ENCODE results near the gene NAV2.

Gene NAV2

DNA sequence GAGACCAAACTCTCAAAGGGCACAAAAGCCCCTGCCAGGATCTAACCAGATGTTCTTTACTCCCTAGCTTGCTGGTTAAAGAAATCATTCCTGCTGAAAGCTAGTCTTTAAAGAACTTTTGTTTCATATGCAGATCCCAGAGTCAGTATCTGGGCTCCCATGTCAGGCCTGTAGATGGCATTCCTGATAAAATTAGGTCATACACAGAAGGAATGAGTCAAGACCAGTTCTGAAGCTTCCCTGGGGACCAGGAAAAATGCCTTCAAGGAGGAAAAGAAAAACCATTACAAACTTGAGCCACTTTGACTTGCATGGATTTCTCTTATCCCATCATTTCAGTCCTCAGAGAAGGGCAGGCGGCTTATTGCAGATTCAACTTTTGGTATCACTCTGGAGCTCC is 441.7 kb downstream of the NAV2 start:
- no peak for DNase-seq

DNA sequence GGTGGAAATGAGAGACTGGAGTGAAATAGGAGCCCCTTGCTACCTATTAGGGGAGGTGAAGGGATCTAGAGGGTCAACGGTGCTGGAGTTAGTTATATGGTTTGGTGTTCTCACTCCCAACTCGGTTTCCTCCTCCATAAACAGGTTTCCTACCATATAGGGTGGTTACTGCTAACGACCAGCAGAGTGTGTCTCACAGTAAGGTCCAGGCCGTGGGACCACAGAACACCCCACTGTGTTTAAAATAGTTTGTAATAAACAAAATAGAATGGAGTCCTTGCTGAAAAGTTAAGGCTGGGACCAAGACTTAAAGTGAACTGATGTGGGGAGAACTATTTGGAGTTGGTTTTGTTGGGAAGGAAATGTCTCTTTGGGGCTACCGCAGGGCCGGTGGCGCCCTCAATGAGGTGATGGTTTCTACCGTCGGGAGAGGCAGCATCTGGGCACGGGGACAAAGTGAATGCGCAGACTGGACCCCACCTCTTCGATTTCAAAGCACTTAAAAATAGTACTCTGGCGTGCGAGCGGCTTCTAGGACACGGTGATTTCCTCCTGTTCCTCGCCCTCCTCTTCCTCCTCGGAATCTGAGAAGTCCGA is 443.1 kb downstream of the NAV2 start:
- no peak for DNase-seq

GRCh38 chr11:20156280-20156875 is 443.7 kb downstream of the NAV2 start:
- peak; percentile 70 for DNase-seq

DNA sequence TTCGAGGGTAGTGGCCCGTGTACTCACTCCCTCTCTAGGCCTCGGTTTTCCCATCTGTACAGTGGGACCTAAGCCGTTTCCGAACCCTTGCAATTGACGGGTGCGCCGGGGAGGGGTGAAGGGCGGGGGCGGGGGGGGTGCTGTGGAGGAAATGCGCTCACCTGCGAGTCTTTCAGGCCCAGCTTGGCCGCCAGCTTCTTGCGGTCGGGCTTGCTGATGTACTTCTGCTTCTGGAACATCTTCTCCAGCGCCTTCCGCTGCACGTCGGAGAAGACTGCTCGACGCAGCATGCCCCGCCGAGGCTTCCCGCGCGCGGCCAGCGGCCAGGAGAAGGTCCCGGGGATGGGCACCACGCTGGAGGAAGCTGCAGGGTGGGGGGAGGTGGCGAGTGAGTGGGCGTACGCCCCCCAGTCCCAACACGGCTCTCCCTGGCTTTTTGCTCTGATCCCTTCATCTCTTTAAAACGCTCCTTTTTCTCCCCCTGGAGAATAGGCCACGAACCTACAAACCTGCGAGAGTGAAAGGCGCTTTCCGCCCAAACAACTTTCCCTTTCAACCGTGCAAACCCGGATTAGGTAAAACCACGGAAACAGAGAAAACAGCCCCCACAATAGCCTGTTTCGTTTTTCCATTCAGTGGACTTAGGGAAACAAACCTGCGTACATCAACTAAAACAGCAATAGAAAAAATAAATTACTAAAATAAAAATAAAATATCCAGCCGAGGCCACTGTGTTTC is 444.4 kb downstream of the NAV2 start:
- no peak for DNase-seq

DNA sequence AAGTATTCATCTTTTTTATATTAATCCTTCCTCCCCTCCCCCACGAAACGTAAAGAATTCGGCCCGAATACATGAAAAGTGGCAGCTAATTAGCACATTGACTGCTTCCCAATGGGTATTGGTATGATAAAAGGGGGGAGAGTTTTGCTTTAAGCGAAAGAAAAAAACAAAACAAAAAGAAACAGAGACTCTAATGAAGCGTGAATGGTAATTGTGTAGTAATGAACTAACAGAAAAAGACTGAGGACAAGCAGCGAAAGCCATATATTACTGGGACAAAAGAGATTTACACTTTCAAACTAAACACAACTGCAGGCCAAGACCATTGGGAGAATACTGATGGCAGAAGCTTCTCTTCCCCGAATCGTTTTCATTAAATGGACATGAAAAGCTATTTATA is 445.1 kb downstream of the NAV2 start:
- DNase-seq = no peak

DNA sequence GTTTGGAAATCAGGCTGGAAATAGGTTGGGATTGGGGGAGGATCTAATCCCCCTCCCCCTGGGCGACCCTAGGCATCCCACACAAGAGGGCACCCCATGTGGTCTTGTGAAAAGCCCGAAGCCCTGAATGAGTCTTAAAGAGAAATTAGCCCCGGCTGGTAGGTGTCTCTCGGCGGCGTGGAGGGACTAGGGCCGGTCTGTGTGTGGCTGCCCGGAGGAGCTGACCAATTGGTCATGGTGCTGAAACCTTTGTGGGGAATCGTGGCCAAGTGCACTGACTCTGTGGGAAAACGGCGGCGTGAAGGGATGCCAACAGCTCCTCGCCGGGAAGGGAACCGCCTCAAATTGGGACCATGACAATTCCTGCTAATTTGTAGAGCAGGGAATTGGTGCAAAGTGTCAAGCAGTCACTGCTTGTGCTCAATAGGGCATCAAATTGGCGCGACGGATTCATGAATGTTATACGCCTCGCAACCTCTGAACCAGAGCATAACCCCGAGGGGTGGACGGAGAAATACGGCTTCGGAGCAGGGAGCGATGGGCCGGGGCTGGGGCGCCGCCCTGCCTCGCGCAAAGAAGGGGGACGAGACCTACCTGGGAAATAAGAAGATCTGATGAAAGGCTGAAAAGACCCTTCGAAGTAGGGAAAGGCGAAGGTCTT is 446.1 kb downstream of the NAV2 start:
- DNase-seq = no peak

DNA sequence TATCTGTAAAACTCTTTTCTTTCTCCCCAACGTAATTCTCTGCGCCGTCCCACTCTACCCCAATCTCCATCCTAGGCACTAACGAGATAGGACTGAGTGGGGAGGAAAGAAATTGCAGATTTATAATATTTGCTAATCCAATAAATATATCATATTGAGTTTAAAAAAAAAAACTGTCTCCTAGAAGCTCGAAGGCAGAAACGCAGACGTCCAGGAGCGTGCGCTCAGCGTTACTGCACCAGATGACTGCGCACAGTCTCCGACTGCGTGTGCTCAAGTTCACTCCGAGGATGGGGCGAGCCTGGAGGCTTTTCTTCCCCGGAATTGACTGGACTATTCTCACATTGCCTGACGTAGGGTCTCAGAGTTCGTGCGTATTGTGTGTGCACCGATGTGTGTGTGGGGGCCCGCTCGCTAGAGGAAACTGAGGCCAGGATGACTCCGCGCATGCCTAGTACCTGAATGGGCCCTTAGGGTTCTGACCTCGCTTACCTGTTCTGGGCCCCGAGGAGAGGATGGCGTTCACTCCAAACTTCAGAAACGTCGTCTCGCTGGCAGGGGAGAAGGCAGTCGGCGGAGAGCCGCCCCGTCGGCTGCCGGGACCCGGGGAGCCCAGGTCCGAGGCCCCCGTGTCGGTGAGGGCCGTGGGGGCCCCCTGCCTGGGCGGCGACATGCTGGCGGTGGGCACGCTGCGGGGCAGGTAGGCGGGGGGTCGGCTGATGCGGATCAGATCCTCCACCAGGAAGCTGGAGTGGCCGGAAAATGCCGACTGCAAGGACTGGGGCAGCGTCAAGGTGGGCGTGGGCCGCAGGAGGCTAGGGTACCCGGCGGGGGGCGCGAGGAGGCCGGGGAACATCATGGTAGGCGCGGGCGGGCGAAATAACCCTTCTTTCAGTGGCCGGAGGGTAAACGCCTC is 447.1 kb downstream of the NAV2 start:
- no peak for DNase-seq

DNA sequence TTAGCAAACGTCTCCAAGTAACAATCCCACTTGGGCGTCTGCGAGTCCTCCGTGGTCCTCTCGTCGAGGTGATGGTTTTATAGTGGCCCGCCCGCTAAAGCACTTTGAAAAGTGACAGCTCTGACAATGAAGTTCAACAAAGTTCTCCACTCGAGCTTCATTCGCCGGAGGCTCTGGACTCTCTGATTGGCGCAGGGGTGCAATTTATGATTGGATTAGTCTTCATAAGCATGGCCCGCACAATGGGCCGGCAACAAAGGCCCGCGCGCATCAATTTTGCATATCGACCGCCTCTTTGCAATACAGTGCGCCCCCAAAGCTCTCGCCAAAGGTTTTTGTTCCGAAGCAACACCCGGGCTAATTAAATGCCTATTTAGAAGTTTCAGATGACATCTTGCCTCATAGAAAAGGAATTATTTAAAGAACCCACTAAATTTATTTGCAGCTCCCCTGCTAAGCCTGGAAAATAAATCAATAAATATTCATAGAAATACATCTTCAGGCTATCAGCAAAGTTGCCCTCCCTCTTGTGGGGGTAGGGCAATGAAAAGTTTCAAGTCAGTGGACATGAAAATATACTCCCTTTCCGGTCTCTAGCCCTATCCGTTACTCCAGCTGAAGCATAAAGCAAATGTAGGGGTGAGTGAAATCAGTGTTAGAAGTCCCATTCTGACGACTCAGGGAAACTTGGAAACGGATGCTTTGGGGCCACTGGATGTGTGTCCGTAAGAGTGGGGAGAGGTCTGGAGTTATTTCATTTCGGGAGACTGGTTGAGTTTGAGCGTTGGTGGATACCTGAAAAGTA is 448.0 kb downstream of the NAV2 start, which contains the start of gene DBX1:
Gene DBX1, minus strand, starts transcription at position 51 of the 805 bp plus-strand sequence. CDS start 151 bp downstream, outside the sequence.
- DNase-seq = no peak

DNA sequence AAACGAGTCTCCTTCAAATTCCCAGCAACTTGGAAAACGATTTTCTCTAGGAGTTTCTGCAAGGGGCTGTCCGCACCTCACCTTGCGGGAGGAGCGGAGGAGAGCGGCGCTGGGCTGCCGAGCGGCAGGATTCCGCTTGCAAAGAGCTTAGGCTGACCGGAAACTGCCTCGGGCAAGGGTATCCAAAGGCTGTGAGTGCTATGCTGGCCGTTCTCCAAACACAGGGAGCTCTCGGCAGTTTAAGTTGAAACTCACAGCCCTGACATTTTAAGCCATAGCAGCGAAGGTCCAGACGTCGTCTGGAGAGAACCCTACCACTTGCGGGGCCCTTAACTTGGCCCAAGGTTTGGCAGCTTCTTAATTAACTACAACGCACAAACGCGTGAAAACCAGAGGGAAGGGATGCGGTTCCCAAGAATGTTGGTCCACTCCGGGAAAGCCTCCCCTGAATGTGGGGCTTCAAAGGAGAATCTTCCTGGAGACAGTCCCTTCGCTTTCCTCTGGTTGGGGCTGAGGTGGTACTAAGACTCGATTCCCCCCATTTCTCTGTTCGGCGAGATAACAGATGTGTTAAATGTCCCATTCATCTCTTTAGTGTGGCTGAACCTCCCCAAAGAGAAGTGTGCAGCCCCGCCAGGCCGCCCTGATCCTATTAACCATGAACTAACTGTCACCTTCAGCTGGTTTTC is 448.7 kb downstream of the NAV2 start:
- DNase-seq = no peak

DNA sequence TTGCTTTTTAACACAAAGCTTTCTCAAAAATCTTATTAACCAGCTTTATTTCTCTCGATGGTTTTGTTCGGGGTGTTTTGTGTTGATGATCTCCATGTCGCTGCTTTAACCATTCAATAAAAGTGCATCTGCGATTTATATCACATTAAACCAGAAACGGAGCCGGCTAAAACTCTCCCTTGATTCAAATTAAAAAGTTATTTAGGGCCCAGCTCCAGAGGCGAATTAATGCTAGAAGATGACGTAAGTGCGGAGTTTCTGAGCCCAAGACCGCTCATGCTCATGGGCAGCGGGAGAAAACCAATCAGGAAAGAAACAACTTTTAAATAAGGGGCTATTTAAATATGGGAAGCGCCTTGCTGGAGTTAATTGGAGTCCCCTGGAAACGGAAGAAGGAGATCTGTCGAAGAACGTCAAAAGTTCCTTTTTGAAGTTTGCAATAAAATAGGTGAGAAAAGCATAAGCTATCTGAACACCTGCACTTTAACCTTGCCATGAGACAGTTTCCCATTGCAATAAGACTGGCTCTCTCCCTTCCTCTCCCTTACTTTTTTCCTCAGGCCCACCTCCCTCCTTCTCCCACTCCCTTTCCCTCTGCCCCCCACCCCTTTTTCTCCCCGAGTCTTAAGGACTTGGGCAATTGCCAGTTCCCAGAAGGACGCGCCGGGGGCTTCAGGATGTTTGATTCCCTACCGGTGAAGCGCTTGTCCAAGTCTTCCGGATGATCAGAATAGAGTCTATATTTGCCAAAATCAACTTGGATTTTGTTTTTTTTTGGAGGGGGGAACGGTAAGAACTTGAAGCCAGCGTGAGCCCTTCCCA is 449.5 kb downstream of the NAV2 start:
- no peak for DNase-seq

- peak; percentile 24 for DNase-seq
Measured at GRCh38 chr11:20162824-20163782, 450.5 kb downstream of the NAV2 start.

GRCh38 chr11:20163783-20164481 is 451.3 kb downstream of the NAV2 start:
- no peak for DNase-seq
